B cell (primary cell): ENCODE measurements around the gene BACH2. TPM values are rescaled to one million over a fixed set of nuclear protein-coding genes. Genes with fewer than 3 reads are reported as not detected.

ENCODE experiments used
- ATAC-seq: fragments of 200-7000 bp; cut with Tn5 transposase; one replicate; pipeline ENCODE4 v1.10.0; 2021; ENCODE audit warnings: low read depth, mild to moderate bottlenecking, moderate number of reproducible peaks, moderate library complexity
- CTCF ChIA-PET: fragments of 350-600 bp; sonication (Branson Sonifier 250); formaldehyde crosslinking; loops from one replicate; lab custom pipeline; 2021; ENCODE audit warnings: antibody characterized with exemption, inconsistent platforms; lab: Charles Lee
- POLR2A ChIA-PET: fragments of 350-600 bp; sonication (Branson Sonifier 250); formaldehyde crosslinking; loops from one replicate; lab custom pipeline; 2021; ENCODE audit warnings: antibody characterized with exemption; lab: Charles Lee
- DNase-seq: peaks from one replicate; pipeline ENCODE4 v3.0.0; 2013
- H2AFZ ChIP-seq: 2 replicates; pipeline ENCODE4 v1.6.1; 2012; ENCODE audit warnings: mild to moderate bottlenecking, low read depth, low read length; ENCODE audit not compliant: insufficient read depth, poor library complexity, severe bottlenecking
- H3K27ac ChIP-seq, 2 donors: 1 replicate in 1 of 2; 2 replicates in 1 of 2; pipeline ENCODE4 v1.5.1; 2012 to 2013; ENCODE audit warnings: low read length in 2 of 2, mild to moderate bottlenecking in 2 of 2, moderate library complexity in 1 of 2
- H3K27me3 ChIP-seq, 4 experiments: fragments of 200-600 bp in 1 of 4; sonication (generic) in 1 of 4; replicated peaks in 1 of 4; 1 replicate in 2 of 4; 2 replicates in 2 of 4; pipeline versions ENCODE4 v1.6.1 to v1.7.0; 2013 to 2016; ENCODE audit warnings: low read length in 3 of 4, mild to moderate bottlenecking in 2 of 4, mixed read lengths in 1 of 4, moderate library complexity in 1 of 4; ENCODE audit not compliant: insufficient read depth in 4 of 4, control insufficient read depth in 3 of 4; ENCODE audit errors: control extremely low read depth in 1 of 4
- H3K36me3 ChIP-seq, 2 experiments: replicated peaks in 1 of 2; 1 replicate in 1 of 2; 2 replicates in 1 of 2; pipeline versions ENCODE4 v1.6.1 to v1.7.1; 2013; ENCODE audit warnings: low read length in 1 of 2; ENCODE audit not compliant: insufficient read depth in 2 of 2, control insufficient read depth in 1 of 2; ENCODE audit errors: control extremely low read depth in 1 of 2, extremely low read depth in 1 of 2
- H3K4me1 ChIP-seq, 2 donors: fragments of 200-600 bp in 1 of 2; sonication (generic) in 1 of 2; 1 replicate in 1 of 2; 2 replicates in 1 of 2; pipeline versions ENCODE4 v1.5.1 to v1.6.1; 2013 to 2017; ENCODE audit warnings: low read length in 2 of 2; ENCODE audit not compliant: control insufficient read depth in 2 of 2, insufficient read depth in 2 of 2
- H3K4me2 ChIP-seq: replicated peaks from 2 replicates; pipeline ENCODE3; 2012; ENCODE audit warnings: mild to moderate bottlenecking, low read depth, low read length; ENCODE audit not compliant: poor library complexity, severe bottlenecking
- H3K4me3 ChIP-seq, 5 experiments: fragments of 200-600 bp in 1 of 5; sonication (generic) in 1 of 5; 1 replicate in 3 of 5; 2 replicates in 2 of 5; pipeline versions ENCODE4 v1.5.1 to v1.7.0; 2011 to 2016; ENCODE audit warnings: low read length in 4 of 5, mild to moderate bottlenecking in 4 of 5, low read depth in 2 of 5, control low read depth in 1 of 5, moderate library complexity in 1 of 5; ENCODE audit not compliant: insufficient read depth in 1 of 5; ENCODE audit errors: control extremely low read depth in 1 of 5, extremely low read depth in 1 of 5
- H3K79me2 ChIP-seq: fragments of 200-600 bp; sonication (generic); one replicate; pipeline ENCODE4 v1.6.0; 2016; ENCODE audit warnings: low read length; ENCODE audit not compliant: control insufficient read depth, insufficient read depth
- H3K9ac ChIP-seq: fragments of 200-600 bp; sonication (generic); 2 replicates; pipeline ENCODE4 v1.6.1; 2017; ENCODE audit warnings: mild to moderate bottlenecking, low read length, moderate library complexity
- H3K9me3 ChIP-seq, 3 donors: one replicate each; pipeline versions ENCODE4 v1.6.1 to v1.7.1; 2013; ENCODE audit warnings: low read length in 2 of 3; ENCODE audit not compliant: control insufficient read depth in 2 of 3, insufficient read depth in 1 of 3; ENCODE audit errors: control extremely low read depth in 1 of 3
- H4K20me1 ChIP-seq: 2 replicates; pipeline ENCODE4 v1.6.0; 2012; ENCODE audit warnings: mild to moderate bottlenecking, low read length; ENCODE audit not compliant: insufficient read depth, control insufficient read depth, poor library complexity, severe bottlenecking
- H3K27ac Mint-ChIP-seq: one replicate; pipeline ENCODE4 v1.8.0; 2021; ENCODE audit warnings: mixed read lengths
- H3K27me3 Mint-ChIP-seq: one replicate; pipeline ENCODE4 v1.8.0; 2021; ENCODE audit warnings: mixed read lengths
- H3K4me1 Mint-ChIP-seq: one replicate; pipeline ENCODE4 v1.8.0; 2021; ENCODE audit warnings: mixed read lengths
- H3K4me3 Mint-ChIP-seq: one replicate; pipeline ENCODE4 v1.8.0; 2021; ENCODE audit warnings: mixed read lengths
- H3K9me3 Mint-ChIP-seq: one replicate; pipeline ENCODE4 v1.8.0; 2022; ENCODE audit warnings: mixed read lengths; ENCODE audit not compliant: insufficient read depth
- EZH2 ChIP-seq: IDR thresholded peaks from 2 replicates; pipeline ENCODE4 v1.6.1; 2012; ENCODE audit warnings: borderline replicate concordance, low read depth, mild to moderate bottlenecking, moderate library complexity, low read length; ENCODE audit not compliant: insufficient read depth, poor library complexity, severe bottlenecking
- WGBS: methylation state at CpG from one replicate; pipeline ENCODE4 v1.1.5; 2013; ENCODE audit warnings: missing lambda C conversion rate; ENCODE audit not compliant: insufficient coverage; 5-methylcytosine and 5-hydroxymethylcytosine counted together
- intact Hi-C: fragments of 100-400 bp; cut with micrococcal nuclease; formaldehyde crosslinking; loops from one replicate; pipeline ENCODE4 v1.10.0; 2022
- polyA plus RNA-seq: library from polyadenylated mRNA; depleted of rRNA; stranded (reverse); fragments of >200 nt; gene quantifications from 2 replicates; pipeline ENCODE4 v1.2.3, GENCODE V29; 2012
- total RNA-seq, 2 donors: library from RNA; stranded (reverse); fragments of 120-200 nt in 1 of 2; gene quantifications; 1 replicate in 1 of 2; 2 replicates in 1 of 2; pipeline versions ENCODE4 v1.2.3 to v1.2.4, GENCODE V29; 2013 to 2022
- TF ChIP-seq, protein P1 (sequence below): fragments of 200-600 bp; IDR thresholded peaks from one replicate; pipeline ENCODE4 v1.8.0; 2022; ENCODE audit warnings: antibody characterized with exemption, mild to moderate bottlenecking

BACH2 gene
- total and polyA plus RNA-seq, 2 donors (not counting 1 experiment from before 2014, with no cell fraction given): 41.1 to 235 TPM

DNA sequence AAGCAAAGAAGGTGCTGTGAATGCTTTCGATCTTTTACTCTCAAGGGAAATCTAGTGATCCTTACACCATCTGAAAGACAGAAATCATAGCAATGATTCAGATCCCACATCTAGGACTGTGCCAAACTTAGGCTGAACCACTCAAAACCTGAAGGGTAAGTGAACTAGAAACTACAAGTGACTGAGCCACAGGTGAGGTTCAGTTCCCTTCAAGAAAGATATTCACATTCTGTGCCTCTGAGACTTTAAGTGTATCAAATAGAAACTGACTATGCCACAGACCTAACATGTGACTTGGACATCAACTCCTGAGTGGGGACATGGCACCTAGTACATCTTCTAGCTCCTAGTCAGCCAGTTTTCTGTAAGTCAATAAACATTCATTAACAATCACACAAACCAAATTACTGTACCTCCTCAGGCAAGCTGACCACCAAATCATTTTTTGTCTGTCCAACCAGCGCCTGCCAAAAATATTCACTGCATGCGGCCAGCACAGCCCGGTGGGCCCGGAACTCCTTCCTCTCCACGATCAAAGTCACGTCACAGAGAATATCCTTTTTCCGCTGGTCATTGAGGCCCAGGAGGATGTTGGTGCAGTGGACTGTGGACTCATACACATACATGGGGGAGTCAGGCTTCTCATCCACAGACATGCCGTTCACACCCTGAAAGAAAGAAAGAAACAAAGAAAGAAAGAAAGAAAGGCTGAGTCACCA is 288.3 kb downstream of the BACH2 start:
- H3K27me3 Mint-ChIP-seq: no peaks in the 10 kb centered on the region
- Histone ChIP-seq H3K79me2 (peaks cover 54% of the 10 kb centered on the region), H4K20me1 (peaks cover 33% of the 10 kb centered on the region), H3K27ac (peak overlapping the region in 1 of 2 donors; percentile 36), H3K4me1 (peaks cover 0 to 7% of the 10 kb centered on the region in 2 donors), H3K4me3 (no peak overlapping the region), H3K4me2 (no peak overlapping the region), H3K36me3 (peaks cover 22 to 62% of the 10 kb centered on the region in 2 experiments), H3K9ac (no peak overlapping the region), H3K27me3 (no peaks in the 10 kb centered on the region), H2AFZ (no peak overlapping the region), H3K9me3 (no peaks in the 10 kb centered on the region)
- H3K4me3 Mint-ChIP-seq: peak overlapping the region; percentile 6
- ATAC-seq: no peak
- H3K27ac Mint-ChIP-seq: peak overlapping the region; percentile 60
- TF ChIP-seq, protein P1, sequence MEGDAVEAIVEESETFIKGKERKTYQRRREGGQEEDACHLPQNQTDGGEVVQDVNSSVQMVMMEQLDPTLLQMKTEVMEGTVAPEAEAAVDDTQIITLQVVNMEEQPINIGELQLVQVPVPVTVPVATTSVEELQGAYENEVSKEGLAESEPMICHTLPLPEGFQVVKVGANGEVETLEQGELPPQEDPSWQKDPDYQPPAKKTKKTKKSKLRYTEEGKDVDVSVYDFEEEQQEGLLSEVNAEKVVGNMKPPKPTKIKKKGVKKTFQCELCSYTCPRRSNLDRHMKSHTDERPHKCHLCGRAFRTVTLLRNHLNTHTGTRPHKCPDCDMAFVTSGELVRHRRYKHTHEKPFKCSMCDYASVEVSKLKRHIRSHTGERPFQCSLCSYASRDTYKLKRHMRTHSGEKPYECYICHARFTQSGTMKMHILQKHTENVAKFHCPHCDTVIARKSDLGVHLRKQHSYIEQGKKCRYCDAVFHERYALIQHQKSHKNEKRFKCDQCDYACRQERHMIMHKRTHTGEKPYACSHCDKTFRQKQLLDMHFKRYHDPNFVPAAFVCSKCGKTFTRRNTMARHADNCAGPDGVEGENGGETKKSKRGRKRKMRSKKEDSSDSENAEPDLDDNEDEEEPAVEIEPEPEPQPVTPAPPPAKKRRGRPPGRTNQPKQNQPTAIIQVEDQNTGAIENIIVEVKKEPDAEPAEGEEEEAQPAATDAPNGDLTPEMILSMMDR: no peak
- TF ChIP-seq EZH2: no peak
- intact Hi-C loops: no loop called here
- 68% methylated on average over 4 of the region's 9 CpGs for WGBS
- POLR2A ChIA-PET: no interaction called here
- no peak for DNase-seq
- CTCF ChIA-PET: interaction anchor here (1.6 to 1.8 kb wide), 3 partner anchors 209 to 471 kb away, joined by 3 to 9 read pairs (median 5); no protein-coding TSS in a partner anchor
- H3K4me1 Mint-ChIP-seq: peaks cover 24% of the 10 kb centered on the region
- H3K9me3 Mint-ChIP-seq: no peaks in the 10 kb centered on the region

DNA sequence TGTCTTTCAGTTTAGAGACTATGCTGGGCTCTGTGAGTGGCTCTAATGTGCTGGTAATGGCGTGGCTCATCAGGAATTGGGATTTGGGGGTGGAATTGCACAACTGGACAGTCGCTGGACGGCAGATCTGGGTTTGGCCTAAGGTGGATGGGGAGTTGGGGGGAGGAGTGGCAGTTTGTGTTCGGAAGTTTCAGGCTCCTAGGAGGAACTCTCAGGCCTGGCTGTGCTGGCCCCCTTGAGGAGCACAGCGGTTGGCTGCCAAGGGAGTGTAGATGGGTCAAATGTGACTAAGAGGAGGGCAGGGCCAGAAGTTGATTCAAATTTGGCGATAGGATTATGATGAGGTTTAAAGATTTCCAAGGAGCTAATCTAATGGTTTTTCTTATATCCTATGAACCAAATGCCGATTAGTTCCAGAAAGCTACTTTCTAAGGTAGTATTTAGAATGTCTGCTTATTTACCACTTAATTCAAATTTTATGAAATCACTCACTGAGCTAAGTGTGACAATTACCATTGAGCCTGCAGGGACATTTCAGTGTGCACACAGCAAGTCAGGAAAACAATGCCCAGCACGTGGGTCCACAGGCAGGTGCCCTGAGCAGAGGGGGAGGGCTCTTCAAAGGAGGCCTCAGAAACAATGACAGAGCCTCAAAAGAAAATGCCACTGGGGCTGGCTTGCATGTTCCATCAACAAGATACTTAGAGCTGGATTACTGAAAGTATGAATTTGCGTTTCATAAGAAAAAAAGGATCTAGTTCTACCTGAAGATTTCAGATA is 291.4 kb downstream of the BACH2 start:
- no peak for DNase-seq
- Histone ChIP-seq H2AFZ (no peak overlapping the region), H3K79me2 (peaks cover 69% of the 10 kb centered on the region), H3K9me3 (no peaks in the 10 kb centered on the region), H3K27me3 (no peaks in the 10 kb centered on the region), H3K9ac (no peak overlapping the region), H3K4me1 (peaks cover 0 to 7% of the 10 kb centered on the region in 2 donors), H3K27ac (no peak overlapping the region), H3K36me3 (peaks cover 19 to 81% of the 10 kb centered on the region in 2 experiments), H3K4me2 (no peak overlapping the region), H4K20me1 (peaks cover 53% of the 10 kb centered on the region), H3K4me3 (no peak overlapping the region)
- H3K4me3 Mint-ChIP-seq: no peak overlapping the region
- no peaks in the 10 kb centered on the region for H3K27me3 Mint-ChIP-seq
- CTCF ChIA-PET: interaction anchor here (1.7 kb wide), 1 partner anchor 474 kb away, joined by 7 read pairs; no protein-coding TSS in a partner anchor
- peaks cover 16% of the 10 kb centered on the region for H3K4me1 Mint-ChIP-seq
- TF ChIP-seq, protein P1: no peak
- TF ChIP-seq EZH2: no peak
- ATAC-seq: no peak
- 100% methylated on average over 6 of the region's 9 CpGs for WGBS
- H3K27ac Mint-ChIP-seq: no peak overlapping the region
- intact Hi-C loops: no loop called here
- POLR2A ChIA-PET: no interaction called here
- no peaks in the 10 kb centered on the region for H3K9me3 Mint-ChIP-seq
